Measurements from ENCODE around the gene CHCHD2.
"Not testable (repeated sequence)": the region's sequence is repeated elsewhere in the genome, so short reads cannot be mapped to it uniquely, and the experiment has no call there.

Gene CHCHD2

DNA sequence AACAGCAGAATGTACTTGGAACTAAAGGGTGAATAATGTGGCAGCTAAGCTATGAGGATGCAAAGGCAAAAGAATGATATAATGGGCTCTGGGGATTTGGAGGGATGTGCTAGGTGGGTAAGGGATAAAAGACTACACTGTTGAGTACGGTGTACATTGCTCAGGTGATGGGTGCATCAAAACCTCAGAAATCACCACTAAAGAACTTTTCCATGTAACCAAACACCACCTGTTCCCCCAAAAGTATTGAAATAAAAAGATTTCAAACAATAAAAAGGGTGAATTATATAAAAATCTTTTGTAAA lies 1.6 kb upstream of the CHCHD2 start:
- Histone ChIP-seq H3K4me1 (ENCODE audit: control insufficient read depth in 1 of 2, insufficient read depth in 2 of 2, low read length in 2 of 2) (peaks cover 5 to 13% of the 10 kb centered on the region in 2 donors), H3K27me3 (ENCODE audit: control insufficient read depth in 1 of 2, insufficient read depth in 2 of 2, low read length in 2 of 2) (no peaks in the 10 kb centered on the region), H3K9me3 (ENCODE audit: control insufficient read depth in 1 of 2, low read length in 2 of 2) (no peaks in the 10 kb centered on the region), H3K9ac (ENCODE audit: low read depth in 1 of 2, low read length in 2 of 2) (no peak overlapping the region), H3K27ac (ENCODE audit: low read depth, low read length) (no peak overlapping the region), H3K36me3 (ENCODE audit: control insufficient read depth in 1 of 2, insufficient read depth in 2 of 2, low read length in 2 of 2) (peaks cover 7 to 14% of the 10 kb centered on the region in 2 donors), H3K4me3 (ENCODE audit: low read depth in 1 of 2, low read length in 2 of 2) (no peak overlapping the region)

DNA sequence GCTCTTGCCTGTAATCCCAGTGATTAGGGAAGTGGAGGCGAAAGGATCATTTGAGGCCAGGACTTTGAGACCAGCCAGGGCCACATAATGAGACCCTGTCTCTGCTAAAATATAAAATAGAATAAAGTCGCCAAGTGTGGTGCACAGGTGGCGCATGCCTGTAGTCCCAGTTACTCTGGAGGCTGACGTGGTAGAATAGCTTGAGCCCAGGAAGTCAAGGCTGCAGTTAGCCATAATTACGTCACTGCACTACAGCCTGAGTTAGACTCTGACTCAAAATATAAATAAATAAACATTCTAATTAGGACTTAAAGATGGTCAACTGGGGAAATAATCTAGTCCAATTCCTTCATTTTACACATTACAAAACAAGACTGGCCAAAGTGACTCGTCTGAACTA lies 768 bp downstream of the CHCHD2 start:
- Histone ChIP-seq H3K36me3 (ENCODE audit: control insufficient read depth in 1 of 2, insufficient read depth in 2 of 2, low read length in 2 of 2) (peaks cover 12 to 34% of the 10 kb centered on the region in 2 donors), H3K27me3 (ENCODE audit: control insufficient read depth in 1 of 2, insufficient read depth in 2 of 2, low read length in 2 of 2) (no peaks in the 10 kb centered on the region), H3K9me3 (ENCODE audit: control insufficient read depth in 1 of 2, low read length in 2 of 2) (no peaks in the 10 kb centered on the region), H3K27ac (ENCODE audit: low read depth, low read length) (peak overlapping the region; percentile 91), H3K9ac (ENCODE audit: low read depth in 1 of 2, low read length in 2 of 2) (peak overlapping the region; percentile 93 to 97), H3K4me3 (ENCODE audit: low read depth in 1 of 2, low read length in 2 of 2) (peak overlapping the region; percentile 91 to 95), H3K4me1 (ENCODE audit: control insufficient read depth in 1 of 2, insufficient read depth in 2 of 2, low read length in 2 of 2) (peaks cover 5 to 13% of the 10 kb centered on the region in 2 donors)

GRCh38 chr7:56104138-56104537 lies 2.1 kb downstream of the CHCHD2 start:
- H3K27ac ChIP-seq (ENCODE audit: low read depth, low read length); H3K27me3 ChIP-seq (ENCODE audit: control insufficient read depth in 1 of 2, insufficient read depth in 2 of 2, low read length in 2 of 2); H3K4me3 ChIP-seq (ENCODE audit: low read depth in 1 of 2, low read length in 2 of 2); H3K9me3 ChIP-seq (ENCODE audit: control insufficient read depth in 1 of 2, low read length in 2 of 2); H3K9ac ChIP-seq (ENCODE audit: low read depth in 1 of 2, low read length in 2 of 2): not testable (repeated sequence)
- Histone ChIP-seq H3K36me3 (ENCODE audit: control insufficient read depth in 1 of 2, insufficient read depth in 2 of 2, low read length in 2 of 2) (peaks cover 20 to 47% of the 10 kb centered on the region in 2 donors), H3K4me1 (ENCODE audit: control insufficient read depth in 1 of 2, insufficient read depth in 2 of 2, low read length in 2 of 2) (peaks cover 5 to 13% of the 10 kb centered on the region in 2 donors)

DNA sequence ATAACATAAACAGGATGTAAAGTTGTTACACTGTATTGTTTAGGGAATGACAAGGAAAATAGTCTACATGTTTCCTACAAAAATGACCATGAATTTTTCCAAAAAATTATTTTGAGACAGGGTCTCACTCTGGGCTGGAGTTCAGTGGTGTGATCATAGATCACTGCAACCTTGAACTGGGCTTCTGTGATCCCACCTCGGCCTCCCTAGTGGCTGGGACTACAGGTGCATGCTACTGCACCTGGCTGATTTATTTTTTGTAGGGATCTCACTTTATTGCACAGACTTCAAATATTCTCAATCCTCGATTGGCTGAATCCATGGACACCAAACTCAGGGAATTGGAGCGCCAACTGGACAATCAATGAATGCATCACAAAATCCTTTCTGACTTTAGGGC lies 6.6 kb downstream of the CHCHD2 start:
- no peak overlapping the region for H3K4me3 ChIP-seq (ENCODE audit: low read depth in 1 of 2, low read length in 2 of 2)
- no peaks in the 10 kb centered on the region for H3K9me3 ChIP-seq (ENCODE audit: control insufficient read depth in 1 of 2, low read length in 2 of 2)
- H3K27me3 ChIP-seq (ENCODE audit: control insufficient read depth in 1 of 2, insufficient read depth in 2 of 2, low read length in 2 of 2), result no peaks in the 10 kb centered on the region
- peaks cover 20 to 48% of the 10 kb centered on the region in 2 donors for H3K36me3 ChIP-seq (ENCODE audit: control insufficient read depth in 1 of 2, insufficient read depth in 2 of 2, low read length in 2 of 2)
- no peak overlapping the region for H3K9ac ChIP-seq (ENCODE audit: low read depth in 1 of 2, low read length in 2 of 2)
- H3K4me1 ChIP-seq (ENCODE audit: control insufficient read depth in 1 of 2, insufficient read depth in 2 of 2, low read length in 2 of 2), result no peaks in the 10 kb centered on the region
- no peak overlapping the region for H3K27ac ChIP-seq (ENCODE audit: low read depth, low read length)

DNA sequence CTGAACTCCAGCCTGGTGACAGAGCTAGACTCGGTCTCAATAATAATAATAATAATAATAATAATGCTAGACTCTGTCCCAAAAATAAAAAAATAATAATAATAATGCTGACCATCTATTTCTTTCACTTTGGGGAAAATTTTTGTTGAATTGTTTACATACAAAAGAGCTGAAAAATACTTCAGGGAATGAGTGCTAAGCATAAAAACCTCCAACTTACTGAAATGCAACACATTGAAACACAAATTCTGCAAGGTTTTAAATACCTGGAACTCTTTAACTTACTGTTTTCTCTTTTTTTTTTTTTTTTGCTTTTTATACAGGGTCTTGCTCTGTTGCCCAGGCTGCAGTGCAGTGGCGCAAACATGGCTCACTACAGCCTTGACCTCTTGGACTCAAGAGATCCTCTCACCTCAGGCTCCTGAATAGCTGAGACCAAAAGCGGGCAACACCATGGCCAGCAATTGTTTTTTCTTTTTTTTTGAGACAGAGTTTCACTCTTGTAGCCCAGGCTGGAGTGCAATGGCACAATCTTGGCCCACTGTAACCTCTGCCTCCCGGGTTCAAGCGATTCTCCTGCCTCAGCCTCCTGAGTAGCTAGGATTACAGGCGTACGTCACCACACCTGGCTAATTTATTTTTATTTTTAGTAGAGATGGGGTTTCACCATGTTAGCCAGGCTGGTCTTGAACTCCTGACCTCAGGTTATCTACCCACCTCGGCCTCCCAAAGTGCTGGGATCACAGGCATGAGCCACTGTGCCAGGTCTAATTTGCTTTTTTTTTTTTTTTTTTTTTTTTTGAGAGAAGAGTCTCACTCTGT lies 7.9 kb downstream of the CHCHD2 start:
- H3K4me3 ChIP-seq (ENCODE audit: low read depth in 1 of 2, low read length in 2 of 2); H3K4me1 ChIP-seq (ENCODE audit: control insufficient read depth in 1 of 2, insufficient read depth in 2 of 2, low read length in 2 of 2); H3K9ac ChIP-seq (ENCODE audit: low read depth in 1 of 2, low read length in 2 of 2); H3K9me3 ChIP-seq (ENCODE audit: control insufficient read depth in 1 of 2, low read length in 2 of 2); H3K27me3 ChIP-seq (ENCODE audit: control insufficient read depth in 1 of 2, insufficient read depth in 2 of 2, low read length in 2 of 2); H3K27ac ChIP-seq (ENCODE audit: low read depth, low read length): not testable (repeated sequence)
- H3K36me3 ChIP-seq (ENCODE audit: control insufficient read depth in 1 of 2, insufficient read depth in 2 of 2, low read length in 2 of 2), result peaks cover 14 to 39% of the 10 kb centered on the region in 2 donors

- Histone ChIP-seq H3K27me3 (ENCODE audit: control insufficient read depth in 1 of 2, insufficient read depth in 2 of 2, low read length in 2 of 2) (no peaks in the 10 kb centered on the region), H3K36me3 (ENCODE audit: control insufficient read depth in 1 of 2, insufficient read depth in 2 of 2, low read length in 2 of 2) (peaks cover 11 to 32% of the 10 kb centered on the region in 2 donors), H3K27ac (ENCODE audit: low read depth, low read length) (no peak overlapping the region), H3K9me3 (ENCODE audit: control insufficient read depth in 1 of 2, low read length in 2 of 2) (no peaks in the 10 kb centered on the region), H3K4me1 (ENCODE audit: control insufficient read depth in 1 of 2, insufficient read depth in 2 of 2, low read length in 2 of 2) (no peaks in the 10 kb centered on the region), H3K4me3 (ENCODE audit: low read depth in 1 of 2, low read length in 2 of 2) (no peak overlapping the region), H3K9ac (ENCODE audit: low read depth in 1 of 2, low read length in 2 of 2) (no peak overlapping the region)
These were observed 8.6 kb downstream of the CHCHD2 start for GRCh38 chr7:56097700-56098099.

DNA sequence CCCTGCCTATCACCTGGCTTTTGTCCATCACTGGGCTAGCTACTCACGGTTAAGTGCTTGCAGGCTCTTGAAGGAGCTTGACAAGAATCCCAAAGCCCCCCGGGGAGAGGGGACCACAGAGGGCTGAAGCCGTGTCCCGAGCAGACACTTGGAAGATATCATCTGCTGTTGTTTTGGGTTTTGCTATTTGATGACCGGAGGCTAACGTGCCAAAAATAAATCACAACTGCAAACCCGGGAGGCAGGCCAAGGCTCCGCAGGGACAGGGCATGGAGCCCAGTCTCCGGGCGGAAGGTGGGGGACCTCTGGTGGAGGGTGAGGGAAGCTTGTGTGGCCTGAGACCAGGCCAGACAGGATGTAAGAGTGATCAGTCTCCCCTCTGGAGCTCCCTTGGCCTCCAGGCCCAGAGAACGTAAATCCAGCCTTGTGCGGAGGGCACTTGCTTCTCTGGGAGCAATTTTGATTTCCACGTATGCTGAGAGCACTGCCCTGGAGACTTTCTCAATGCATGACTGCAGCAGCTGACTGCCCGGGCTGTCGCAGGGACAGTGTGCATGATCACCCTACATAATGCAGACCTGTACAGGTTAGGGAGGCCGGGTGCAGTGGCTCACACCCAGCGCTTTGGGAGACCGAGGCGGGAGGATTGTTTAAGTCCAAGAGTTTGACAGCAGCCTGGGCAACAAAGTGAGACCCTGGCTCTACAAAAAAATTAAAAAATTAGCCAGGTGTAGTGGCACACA lies 13.3 kb downstream of the CHCHD2 start, which contains the start of gene PHKG1:
TSS of gene PHKG1 (minus strand) at position 164 of the 743 bp plus-strand sequence. CDS start 4,011 bp downstream, outside the sequence.
- no peaks in the 10 kb centered on the region for H3K9me3 ChIP-seq (ENCODE audit: control insufficient read depth in 1 of 2, low read length in 2 of 2)
- H3K36me3 ChIP-seq (ENCODE audit: control insufficient read depth in 1 of 2, insufficient read depth in 2 of 2, low read length in 2 of 2), result no peaks in the 10 kb centered on the region
- H3K4me3 ChIP-seq (ENCODE audit: low read depth in 1 of 2, low read length in 2 of 2), result peak within 1 kb of the TSS in 1 of 2 donors; percentile 1
- H3K9ac ChIP-seq (ENCODE audit: low read depth in 1 of 2, low read length in 2 of 2), result no peak within 1 kb of the TSS
- H3K4me1 ChIP-seq (ENCODE audit: control insufficient read depth in 1 of 2, insufficient read depth in 2 of 2, low read length in 2 of 2), result no peaks in the 10 kb centered on the region
- no peak within 1 kb of the TSS for H3K27ac ChIP-seq (ENCODE audit: low read depth, low read length)
- H3K27me3 ChIP-seq (ENCODE audit: control insufficient read depth in 1 of 2, insufficient read depth in 2 of 2, low read length in 2 of 2), result no peaks in the 10 kb centered on the region

DNA sequence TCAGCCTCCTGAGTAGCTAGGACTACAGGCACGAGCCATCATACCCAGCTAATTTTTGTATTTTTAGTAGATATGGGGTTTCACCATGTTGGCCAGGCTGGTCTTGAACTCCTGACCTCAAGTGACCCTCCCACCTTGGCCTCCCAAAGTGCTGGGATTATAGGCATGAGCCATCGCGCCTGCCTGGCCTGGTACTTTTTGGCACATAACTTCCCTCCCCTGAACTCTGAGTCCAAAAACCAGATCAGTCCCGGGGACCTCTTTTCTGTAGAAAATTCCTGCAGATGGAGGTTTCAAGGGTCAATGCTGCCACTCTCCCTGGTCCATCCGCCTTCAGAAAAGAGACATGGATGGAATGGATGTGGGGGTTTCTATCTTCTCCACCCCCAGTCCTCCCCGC lies 13.9 kb downstream of the CHCHD2 start:
- not testable (repeated sequence) for H3K9ac ChIP-seq (ENCODE audit: low read depth in 1 of 2, low read length in 2 of 2); H3K9me3 ChIP-seq (ENCODE audit: control insufficient read depth in 1 of 2, low read length in 2 of 2)

DNA sequence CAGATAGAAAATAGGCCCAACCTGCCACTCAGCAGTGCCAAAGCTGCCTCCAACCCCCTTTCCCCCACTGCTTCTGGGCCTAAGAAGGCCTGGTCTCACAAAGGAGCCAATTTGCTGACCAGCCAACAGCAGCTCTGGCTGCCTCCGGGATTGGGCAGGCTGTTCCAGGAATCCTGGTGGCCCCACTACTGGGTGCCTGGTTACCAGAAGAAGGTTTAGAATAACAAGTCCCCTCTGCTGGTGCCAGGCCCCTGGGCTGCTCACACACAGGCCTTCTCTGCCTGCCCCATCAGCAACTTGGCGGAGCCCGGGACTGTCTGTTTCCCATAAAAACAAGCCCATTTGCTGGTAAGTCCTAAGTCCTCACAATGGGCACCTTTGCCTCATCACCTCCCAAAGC lies 14.7 kb downstream of the CHCHD2 start:
- no peak overlapping the region for H3K27ac ChIP-seq (ENCODE audit: low read depth, low read length)
- no peaks in the 10 kb centered on the region for H3K9me3 ChIP-seq (ENCODE audit: control insufficient read depth in 1 of 2, low read length in 2 of 2)
- no peaks in the 10 kb centered on the region for H3K4me1 ChIP-seq (ENCODE audit: control insufficient read depth in 1 of 2, insufficient read depth in 2 of 2, low read length in 2 of 2)
- no peaks in the 10 kb centered on the region for H3K27me3 ChIP-seq (ENCODE audit: control insufficient read depth in 1 of 2, insufficient read depth in 2 of 2, low read length in 2 of 2)
- peaks cover 0 to 4% of the 10 kb centered on the region in 2 donors for H3K36me3 ChIP-seq (ENCODE audit: control insufficient read depth in 1 of 2, insufficient read depth in 2 of 2, low read length in 2 of 2)
- no peak overlapping the region for H3K9ac ChIP-seq (ENCODE audit: low read depth in 1 of 2, low read length in 2 of 2)
- no peak overlapping the region for H3K4me3 ChIP-seq (ENCODE audit: low read depth in 1 of 2, low read length in 2 of 2)

More for the DNA sequence above, 13.9 kb downstream of the CHCHD2 start:
- not testable (repeated sequence) for H3K36me3 ChIP-seq (ENCODE audit: control insufficient read depth in 1 of 2, insufficient read depth in 2 of 2, low read length in 2 of 2); H3K27me3 ChIP-seq (ENCODE audit: control insufficient read depth in 1 of 2, insufficient read depth in 2 of 2, low read length in 2 of 2); H3K4me1 ChIP-seq (ENCODE audit: control insufficient read depth in 1 of 2, insufficient read depth in 2 of 2, low read length in 2 of 2); H3K27ac ChIP-seq (ENCODE audit: low read depth, low read length)
- H3K4me3 ChIP-seq (ENCODE audit: low read depth in 1 of 2, low read length in 2 of 2), result peak overlapping the region in 1 of 2 donors; percentile 1

- no peak overlapping the region for H3K9ac ChIP-seq (ENCODE audit: low read depth in 1 of 2, low read length in 2 of 2)
- H3K27me3 ChIP-seq (ENCODE audit: control insufficient read depth in 1 of 2, insufficient read depth in 2 of 2, low read length in 2 of 2), result no peaks in the 10 kb centered on the region
- H3K4me3 ChIP-seq (ENCODE audit: low read depth in 1 of 2, low read length in 2 of 2), result no peak overlapping the region
- no peak overlapping the region for H3K27ac ChIP-seq (ENCODE audit: low read depth, low read length)
- no peaks in the 10 kb centered on the region for H3K9me3 ChIP-seq (ENCODE audit: control insufficient read depth in 1 of 2, low read length in 2 of 2)
- peaks cover 0 to 5% of the 10 kb centered on the region in 2 donors for H3K4me1 ChIP-seq (ENCODE audit: control insufficient read depth in 1 of 2, insufficient read depth in 2 of 2, low read length in 2 of 2)
- H3K36me3 ChIP-seq (ENCODE audit: control insufficient read depth in 1 of 2, insufficient read depth in 2 of 2, low read length in 2 of 2), result peaks cover 0 to 4% of the 10 kb centered on the region in 2 donors
These were observed 18.8 kb downstream of the CHCHD2 start for GRCh38 chr7:56087445-56087844.
